Upper lobe of right lung (tissue), 1 donor: ENCODE measurements around the gene PCSK2. TPM values are rescaled to one million over a fixed set of nuclear protein-coding genes. Genes with fewer than 3 reads are reported as not detected.

Experiments
- ATAC-seq: fragments of 200-7000 bp; cut with Tn5 transposase; one replicate; pipeline ENCODE4 v1.9.1; 2020; ENCODE audit warnings: mild to moderate bottlenecking, moderate library complexity
- DNase-seq: peaks from one replicate; pipeline ENCODE4 v3.0.0-alpha.2; 2020
- H3K27ac ChIP-seq: fragments of 200-600 bp; one replicate; pipeline ENCODE4 v1.8.0; 2022
- H3K27me3 ChIP-seq: fragments of 200-600 bp; one replicate; pipeline ENCODE4 v1.8.0; 2022; ENCODE audit warnings: mild to moderate bottlenecking
- H3K36me3 ChIP-seq: fragments of 200-600 bp; one replicate; pipeline ENCODE4 v1.8.0; 2022
- H3K4me1 ChIP-seq: fragments of 200-600 bp; one replicate; pipeline ENCODE4 v1.8.0; 2022
- H3K4me3 ChIP-seq: fragments of 200-600 bp; one replicate; pipeline ENCODE4 v1.8.0; 2022; ENCODE audit warnings: mild to moderate bottlenecking
- H3K9me3 ChIP-seq: fragments of 200-600 bp; one replicate; pipeline ENCODE4 v1.8.0; 2022
- intact Hi-C: fragments of 100-400 bp; cut with DNase I; formaldehyde crosslinking; loops from one replicate; pipeline ENCODE4 v1.11.0; 2022
- total RNA-seq: library from RNA; stranded (reverse); fragmentation: NEBNext Ultra II Directional; extraction: Animal tissue kit (Norgen Biotek cat#: 25700); gene quantifications from one replicate; pipeline ENCODE4 v1.2.1, GENCODE V29; 2021
- TF ChIP-seq, protein P1 (sequence below): fragments of 200-600 bp; IDR thresholded peaks from one replicate; pipeline ENCODE4 v1.8.0; 2022; ENCODE audit warnings: antibody characterized with exemption
- donor health status: DM: no; HTN: yes; CAD: no; lungs with severe emphysema.

The PCSK2 gene
- total RNA-seq, 1 donor from 2014 or later, result 17.7 TPM

DNA sequence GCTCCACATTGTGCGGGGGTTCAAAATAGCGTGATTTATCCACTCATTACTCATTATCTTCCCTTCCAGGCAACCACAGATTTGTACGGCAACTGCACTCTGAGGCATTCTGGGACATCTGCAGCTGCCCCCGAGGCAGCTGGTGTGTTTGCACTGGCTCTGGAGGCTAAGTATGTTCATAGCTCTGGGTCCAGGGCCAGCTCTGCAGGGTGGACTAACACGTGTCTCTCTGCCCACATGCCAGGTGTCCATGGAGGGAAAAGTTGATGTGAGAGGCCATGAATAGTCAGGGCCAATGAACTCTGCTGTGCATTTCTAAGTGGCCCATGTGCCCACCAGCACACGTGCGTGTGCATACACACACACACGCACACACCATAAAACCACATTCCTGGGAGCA, 229.4 kb downstream of the PCSK2 start:
- Histone ChIP-seq H3K4me1 (no peaks in the 10 kb centered on the region), H3K27me3 (peaks cover 8% of the 10 kb centered on the region), H3K36me3 (no peaks in the 10 kb centered on the region), H3K4me3 (no peak overlapping the region), H3K27ac (no peak overlapping the region), H3K9me3 (no peaks in the 10 kb centered on the region)
- ATAC-seq, result no peak
- intact Hi-C loops, result no loop called here
- no peak for DNase-seq
- TF ChIP-seq, protein P1, sequence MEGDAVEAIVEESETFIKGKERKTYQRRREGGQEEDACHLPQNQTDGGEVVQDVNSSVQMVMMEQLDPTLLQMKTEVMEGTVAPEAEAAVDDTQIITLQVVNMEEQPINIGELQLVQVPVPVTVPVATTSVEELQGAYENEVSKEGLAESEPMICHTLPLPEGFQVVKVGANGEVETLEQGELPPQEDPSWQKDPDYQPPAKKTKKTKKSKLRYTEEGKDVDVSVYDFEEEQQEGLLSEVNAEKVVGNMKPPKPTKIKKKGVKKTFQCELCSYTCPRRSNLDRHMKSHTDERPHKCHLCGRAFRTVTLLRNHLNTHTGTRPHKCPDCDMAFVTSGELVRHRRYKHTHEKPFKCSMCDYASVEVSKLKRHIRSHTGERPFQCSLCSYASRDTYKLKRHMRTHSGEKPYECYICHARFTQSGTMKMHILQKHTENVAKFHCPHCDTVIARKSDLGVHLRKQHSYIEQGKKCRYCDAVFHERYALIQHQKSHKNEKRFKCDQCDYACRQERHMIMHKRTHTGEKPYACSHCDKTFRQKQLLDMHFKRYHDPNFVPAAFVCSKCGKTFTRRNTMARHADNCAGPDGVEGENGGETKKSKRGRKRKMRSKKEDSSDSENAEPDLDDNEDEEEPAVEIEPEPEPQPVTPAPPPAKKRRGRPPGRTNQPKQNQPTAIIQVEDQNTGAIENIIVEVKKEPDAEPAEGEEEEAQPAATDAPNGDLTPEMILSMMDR, result no peak

DNA sequence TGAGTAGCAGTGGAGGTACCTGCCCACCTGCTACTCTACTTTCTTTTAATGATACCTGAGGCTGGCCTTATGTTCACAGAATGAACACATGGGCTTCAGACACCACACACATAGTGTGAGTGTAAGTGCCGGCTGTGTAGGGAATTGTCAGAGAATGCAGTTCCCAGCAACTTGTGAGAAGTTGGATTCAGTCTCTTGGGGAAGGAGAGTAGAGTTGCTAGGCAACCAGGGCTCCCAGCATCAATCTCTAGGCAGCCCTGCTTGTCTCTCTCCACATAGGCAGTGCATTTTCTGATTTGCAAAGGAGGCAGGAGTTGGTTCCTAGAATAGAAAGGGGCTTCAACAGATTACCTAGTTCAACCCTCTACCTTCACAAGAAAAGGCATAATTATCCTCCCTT, 230.2 kb downstream of the PCSK2 start:
- Histone ChIP-seq H3K9me3 (no peaks in the 10 kb centered on the region), H3K27ac (no peak overlapping the region), H3K27me3 (peaks cover 8% of the 10 kb centered on the region), H3K4me3 (no peak overlapping the region), H3K4me1 (no peaks in the 10 kb centered on the region), H3K36me3 (no peaks in the 10 kb centered on the region)
- no peak for ATAC-seq
- intact Hi-C loops, result no loop called here
- TF ChIP-seq, protein P1, result no peak
- DNase-seq, result no peak

DNA sequence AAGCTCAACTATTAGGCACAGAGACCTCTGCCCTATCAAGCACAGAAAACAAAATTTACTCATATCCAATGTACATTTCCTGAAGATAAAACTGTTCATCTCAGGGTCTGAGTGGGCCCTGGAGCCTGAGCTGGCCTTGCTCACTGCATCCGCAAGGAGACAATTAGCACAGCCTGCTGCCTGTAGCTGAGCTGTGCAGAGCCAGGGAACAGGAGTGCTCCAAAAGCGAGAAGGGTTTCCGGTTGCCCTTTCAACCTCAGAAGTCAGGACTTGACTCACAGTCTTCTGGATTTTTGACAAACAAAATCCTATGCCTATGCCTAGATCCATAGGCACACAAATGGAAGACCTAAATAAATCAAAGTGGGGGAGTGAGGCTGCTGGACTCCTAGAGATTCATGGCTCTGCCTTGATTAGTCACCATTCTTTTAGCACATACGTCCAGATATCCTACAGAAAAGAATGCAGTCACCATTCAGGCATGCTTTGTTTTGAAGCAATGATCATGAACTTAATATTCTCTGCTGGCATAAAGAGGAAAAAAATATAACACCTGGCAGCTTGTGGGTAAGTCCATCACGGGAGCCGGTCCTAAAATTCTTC, 230.8 kb downstream of the PCSK2 start:
- Histone ChIP-seq H3K36me3 (no peaks in the 10 kb centered on the region), H3K9me3 (no peaks in the 10 kb centered on the region), H3K27ac (no peak overlapping the region), H3K4me1 (no peaks in the 10 kb centered on the region), H3K27me3 (peaks cover 8% of the 10 kb centered on the region), H3K4me3 (no peak overlapping the region)
- DNase-seq (no peak), ATAC-seq (no peak)
- TF ChIP-seq, protein P1, result no peak
- intact Hi-C loops, result no loop called here

DNA sequence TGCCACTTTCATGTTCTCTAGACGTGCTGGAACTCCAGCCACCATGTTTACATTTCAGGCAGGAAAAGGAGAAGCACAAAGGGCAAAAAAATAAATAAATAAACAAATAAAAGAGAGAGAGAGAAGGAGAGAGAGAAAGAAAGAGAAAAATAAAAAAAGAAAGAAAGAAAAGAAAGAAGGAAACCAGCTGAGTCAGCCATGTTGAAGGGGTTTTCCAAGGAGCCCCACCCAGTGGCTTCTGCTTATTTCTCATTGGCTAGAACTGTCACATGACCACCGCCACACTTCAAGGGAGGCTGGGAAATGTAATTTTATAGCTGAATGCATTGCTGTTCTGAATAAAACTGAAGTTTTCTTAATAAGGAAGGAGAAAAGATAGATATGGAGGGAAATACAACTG, 233.3 kb downstream of the PCSK2 start:
- H3K27ac ChIP-seq, result no peak overlapping the region
- intact Hi-C loops, result no loop called here
- no peaks in the 10 kb centered on the region for H3K4me1 ChIP-seq
- TF ChIP-seq, protein P1, result no peak
- no peaks in the 10 kb centered on the region for H3K36me3 ChIP-seq
- DNase-seq (no peak), ATAC-seq (no peak)
- H3K4me3 ChIP-seq, result no peak overlapping the region
- no peaks in the 10 kb centered on the region for H3K9me3 ChIP-seq
- H3K27me3 ChIP-seq, result peaks cover 8% of the 10 kb centered on the region

DNA sequence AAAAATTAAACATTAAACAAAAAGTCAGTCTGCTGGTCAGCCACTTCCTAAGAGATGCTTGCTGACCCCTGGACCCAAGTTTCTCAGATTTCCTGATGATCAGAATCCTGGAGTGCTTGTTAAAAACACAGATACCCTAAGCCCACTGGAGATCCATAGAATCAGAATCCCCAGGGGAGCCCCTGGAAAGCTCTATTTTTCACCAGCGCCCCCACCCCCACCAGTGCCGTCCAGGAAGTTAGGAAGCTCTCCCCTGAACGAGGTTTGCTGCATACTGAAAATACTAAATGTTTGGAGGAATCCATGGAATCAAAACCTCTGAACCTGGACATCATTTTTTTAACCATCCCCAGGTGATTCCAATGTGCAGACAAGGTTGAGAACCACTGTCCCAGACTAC, 235.1 kb downstream of the PCSK2 start:
- H3K4me1 ChIP-seq, result no peaks in the 10 kb centered on the region
- no peaks in the 10 kb centered on the region for H3K9me3 ChIP-seq
- ATAC-seq (no peak), DNase-seq (no peak)
- H3K36me3 ChIP-seq, result no peaks in the 10 kb centered on the region
- H3K27ac ChIP-seq, result no peak overlapping the region
- no peaks in the 10 kb centered on the region for H3K27me3 ChIP-seq
- H3K4me3 ChIP-seq, result no peak overlapping the region
- intact Hi-C loops, result no loop called here
- TF ChIP-seq, protein P1, result no peak

DNA sequence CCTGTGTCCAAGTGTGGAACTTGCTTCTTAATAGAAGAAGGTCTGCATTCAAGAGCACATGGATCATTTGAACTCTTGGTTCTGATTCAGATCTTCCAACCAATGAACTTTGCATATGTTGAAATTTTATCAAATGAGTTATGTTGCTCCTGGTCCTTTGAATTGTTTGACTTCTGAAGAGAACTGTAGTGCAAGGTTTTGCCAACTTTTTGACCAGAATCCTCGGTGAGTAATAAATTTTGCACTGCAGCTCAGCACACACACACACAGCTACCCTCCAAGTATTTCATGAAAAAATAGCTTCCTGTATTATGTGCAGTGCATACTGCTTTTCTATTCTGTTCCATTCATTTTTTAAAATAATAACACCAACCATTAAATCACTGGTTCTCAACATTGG, 236.9 kb downstream of the PCSK2 start:
- intact Hi-C loops, result no loop called here
- no peak for ATAC-seq
- TF ChIP-seq, protein P1, result no peak
- Histone ChIP-seq H3K27ac (no peak overlapping the region), H3K9me3 (no peaks in the 10 kb centered on the region), H3K4me1 (no peaks in the 10 kb centered on the region), H3K36me3 (no peaks in the 10 kb centered on the region), H3K4me3 (no peak overlapping the region), H3K27me3 (no peaks in the 10 kb centered on the region)
- no peak for DNase-seq
